ENCODE results near the gene ZNF491. TPM values are rescaled to one million over a fixed set of nuclear protein-coding genes. Genes with fewer than 3 reads are reported as not detected.

Gene ZNF491
- total RNA-seq, 2 donors from 2014 or later, result 2.4 to 2.9 TPM

DNA sequence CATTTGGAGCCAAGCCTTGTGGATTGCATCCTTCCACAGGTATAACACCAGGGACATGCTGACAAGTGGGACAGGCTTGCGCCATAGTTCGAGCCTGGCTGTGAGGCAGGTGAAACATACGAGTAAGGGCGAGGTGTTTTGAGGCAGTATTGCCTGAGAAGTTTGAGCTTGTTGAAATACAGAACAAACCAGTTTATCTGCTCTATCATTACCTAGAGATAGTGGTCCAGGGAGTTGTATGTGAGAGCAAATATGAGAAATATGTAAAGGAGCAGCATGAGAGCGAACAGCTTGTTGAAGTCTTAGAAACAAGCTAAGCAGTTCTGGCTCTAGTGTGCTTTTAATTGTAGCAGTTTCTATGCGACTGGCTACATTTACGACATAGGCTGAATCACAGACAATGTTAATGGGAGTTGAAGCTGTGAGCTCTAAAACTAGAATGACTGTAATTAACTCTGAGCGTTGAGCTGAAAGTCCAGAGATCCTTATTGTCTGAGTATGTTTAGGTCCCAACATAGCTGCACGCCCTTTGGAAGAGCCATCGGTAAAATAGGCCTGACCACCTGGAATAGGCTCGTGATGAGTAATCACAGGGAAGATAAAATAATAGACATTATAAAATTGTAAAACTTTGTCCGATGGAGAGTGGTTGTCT, 58.4 kb downstream of the ZNF491 start:
- intact Hi-C loops (cut with DNase I), result no loop called here
- no peak for DNase-seq (ENCODE audit: low spot score)

Other genes starting within 250 kb of the ZNF491 start
- 10 to 100 TPM; 23.2 to 36.9 TPM for gene ELOF1, start 239.3 kb upstream of the ZNF491 start, total RNA-seq
- 1 to 10 TPM; 5.5 to 8.4 TPM for gene ACP5, start 220.9 kb upstream of the ZNF491 start, total RNA-seq
- 1 to 10 TPM; 8.5 to 8.8 TPM for gene ZNF627, start 201.0 kb upstream of the ZNF491 start, total RNA-seq
- 1 to 10 TPM; 4.5 to 5.4 TPM for gene ZNF823, start 59.6 kb upstream of the ZNF491 start, total RNA-seq
- gene ZNF441, start 31.5 kb upstream of the ZNF491 start, total RNA-seq, result 10 to 100 TPM; 11.1 to 16.1 TPM
- 10 to 100 TPM in 1 of 2 donors, 1 to 10 TPM in 1; 8.8 to 10.5 TPM for gene ZNF440, start 15.8 kb downstream of the ZNF491 start, total RNA-seq
- 1 to 10 TPM; 5.4 to 6.0 TPM for gene ZNF439, start 50.2 kb downstream of the ZNF491 start, total RNA-seq
- gene ZNF69, start 89.3 kb downstream of the ZNF491 start, total RNA-seq, result 1 to 10 TPM; 3.7 to 4.0 TPM
- gene ZNF700, start 126.6 kb downstream of the ZNF491 start, total RNA-seq, result 10 to 100 TPM in 1 of 2 donors, 1 to 10 TPM in 1; 9.9 to 11.6 TPM
- 1 to 10 TPM; 1.7 to 2.4 TPM for gene ZNF763, start 166.5 kb downstream of the ZNF491 start, total RNA-seq
- 1 to 10 TPM; 3.9 to 5.1 TPM for gene ZNF433, start 237.2 kb downstream of the ZNF491 start, total RNA-seq

Measured in posterior vena cava (tissue), 2 donors.